ENCODE measurements around the gene OSBPL3.
A peak's percentile ranks its signal among the peaks of the same experiment; 100 is the strongest.

The OSBPL3 gene

DNA sequence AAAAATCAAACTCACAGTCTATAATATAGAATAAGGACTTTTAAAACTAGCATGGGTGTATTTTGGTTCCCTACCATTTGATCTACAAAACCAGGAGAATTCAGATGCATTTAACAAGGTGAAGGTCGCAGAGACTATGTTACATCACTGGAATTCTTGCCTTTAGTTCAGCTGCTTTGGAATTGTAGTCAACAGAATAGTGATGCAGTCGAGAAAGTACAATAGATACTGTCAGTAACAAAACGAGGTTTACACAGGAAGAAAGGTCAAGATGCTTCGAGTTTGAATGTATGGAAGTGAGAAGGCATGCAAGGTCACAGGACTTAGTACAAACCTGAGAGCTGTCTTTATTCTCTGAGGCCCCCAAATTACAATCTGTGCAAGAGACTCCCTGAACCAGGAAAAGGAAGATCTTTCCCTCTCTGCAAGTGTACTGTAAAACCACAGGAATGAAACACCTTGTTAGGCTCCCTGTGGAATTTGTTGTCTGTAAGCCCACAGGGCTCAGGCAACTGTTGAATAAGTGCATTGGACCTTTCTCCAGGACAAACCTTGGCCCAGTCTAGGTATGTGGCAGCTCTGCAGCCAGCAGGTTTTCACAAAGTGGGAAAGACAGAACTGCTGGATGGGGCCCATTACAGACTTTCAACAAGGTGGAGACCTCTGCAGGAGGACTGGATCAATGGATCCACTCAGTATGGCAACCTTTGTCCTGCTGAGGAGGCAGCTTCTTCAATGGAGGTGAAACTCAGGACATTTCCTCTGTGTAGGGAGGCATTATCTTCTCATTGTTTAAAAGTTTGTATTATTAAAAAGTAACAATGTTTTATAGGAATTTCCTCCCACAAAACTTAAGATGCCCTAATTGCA is 121.6 kb downstream of the OSBPL3 start:
- no peak for DNase-seq

DNA sequence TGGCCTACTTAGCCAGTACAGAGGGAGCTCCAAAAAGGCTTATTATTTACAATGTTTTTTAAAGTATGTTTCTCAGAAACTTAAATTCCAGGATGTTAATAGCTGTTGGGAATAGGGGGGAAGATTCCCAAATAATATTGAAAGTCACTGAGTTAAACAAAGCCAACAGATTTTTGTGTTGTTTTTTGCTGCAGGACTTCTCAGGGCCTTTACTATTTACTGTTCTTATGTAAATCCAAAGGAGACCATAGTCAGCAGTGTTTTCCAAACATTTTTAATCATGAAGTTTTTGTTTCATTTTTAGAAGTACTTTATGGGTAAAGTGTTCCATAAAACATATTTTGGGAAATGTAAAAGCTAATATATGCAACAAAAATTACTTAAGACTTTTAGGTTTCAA is 122.4 kb downstream of the OSBPL3 start:
- DNase-seq, result no peak

DNA sequence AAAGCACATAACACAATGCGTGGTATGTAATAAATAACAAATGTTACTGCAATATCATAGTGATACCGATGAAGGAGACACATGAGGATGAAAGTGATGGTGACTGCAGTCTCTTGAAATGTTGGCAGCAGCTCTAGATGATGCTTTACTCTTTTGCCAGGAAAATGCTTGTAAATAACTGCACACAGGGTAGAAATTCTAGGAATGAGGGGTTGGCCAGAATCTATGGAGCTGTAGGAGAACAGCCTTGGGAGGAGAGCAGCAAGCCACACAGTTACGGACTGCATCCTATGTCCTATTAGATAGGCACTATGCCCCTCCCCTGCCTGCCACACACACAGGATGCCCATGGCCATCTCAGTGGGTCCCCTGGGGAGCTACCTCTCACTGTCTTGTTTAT is 125.1 kb downstream of the OSBPL3 start:
- DNase-seq, result no peak

DNA sequence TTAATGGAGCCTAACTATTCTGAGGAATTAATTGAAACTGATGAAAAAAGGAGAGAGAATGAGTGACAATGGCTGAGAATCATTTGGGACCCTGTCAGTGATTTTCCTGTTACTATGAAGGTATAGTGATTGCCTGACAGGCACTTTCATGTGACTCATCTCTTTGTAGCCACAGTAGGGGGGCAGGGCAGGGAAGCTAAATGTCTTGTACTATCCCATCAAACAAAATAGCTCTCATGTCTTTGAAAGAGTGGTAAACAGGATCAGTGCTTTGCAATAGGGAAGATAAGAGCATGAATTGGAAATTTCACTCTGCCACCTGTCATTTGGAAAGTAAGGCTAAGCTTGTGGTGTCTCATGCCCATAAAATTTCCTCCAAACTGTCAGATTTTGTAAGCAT is 128.2 kb downstream of the OSBPL3 start:
- peak; percentile 29 for DNase-seq

- no peak for DNase-seq
These were observed 131.1 kb downstream of the OSBPL3 start for GRCh38 chr7:24848878-24849277.

GRCh38 chr7:24847754-24848153 is 132.2 kb downstream of the OSBPL3 start:
- no peak for DNase-seq

DNA sequence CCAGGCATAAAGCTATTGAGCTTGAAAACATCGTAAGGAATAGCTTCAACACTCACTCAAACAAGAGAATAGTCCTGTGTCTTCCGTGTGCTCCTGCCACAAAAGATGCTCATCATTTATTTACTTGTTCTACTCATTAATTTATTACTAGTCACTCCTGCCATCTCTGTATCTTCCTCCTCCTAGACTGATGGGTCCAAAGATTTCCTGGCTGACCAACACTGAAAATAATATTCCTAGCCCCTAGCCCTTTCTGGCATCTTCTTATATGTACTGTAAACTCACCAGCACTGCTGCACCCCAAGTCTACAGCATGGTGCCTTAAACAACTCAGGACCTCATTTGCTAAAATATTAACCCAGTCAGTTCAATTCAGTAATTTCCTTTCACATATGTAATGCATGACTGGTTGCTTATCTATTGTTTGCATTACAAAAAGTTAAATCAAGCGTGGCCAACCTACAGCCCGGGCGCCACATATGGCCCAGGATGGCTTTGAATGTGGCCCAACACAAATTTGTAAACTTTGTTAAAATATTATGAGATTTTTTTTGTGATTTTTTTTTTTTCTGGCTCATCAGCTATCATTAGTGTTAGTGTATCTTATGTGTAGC is 136.1 kb downstream of the OSBPL3 start:
- DNase-seq, result no peak

DNA sequence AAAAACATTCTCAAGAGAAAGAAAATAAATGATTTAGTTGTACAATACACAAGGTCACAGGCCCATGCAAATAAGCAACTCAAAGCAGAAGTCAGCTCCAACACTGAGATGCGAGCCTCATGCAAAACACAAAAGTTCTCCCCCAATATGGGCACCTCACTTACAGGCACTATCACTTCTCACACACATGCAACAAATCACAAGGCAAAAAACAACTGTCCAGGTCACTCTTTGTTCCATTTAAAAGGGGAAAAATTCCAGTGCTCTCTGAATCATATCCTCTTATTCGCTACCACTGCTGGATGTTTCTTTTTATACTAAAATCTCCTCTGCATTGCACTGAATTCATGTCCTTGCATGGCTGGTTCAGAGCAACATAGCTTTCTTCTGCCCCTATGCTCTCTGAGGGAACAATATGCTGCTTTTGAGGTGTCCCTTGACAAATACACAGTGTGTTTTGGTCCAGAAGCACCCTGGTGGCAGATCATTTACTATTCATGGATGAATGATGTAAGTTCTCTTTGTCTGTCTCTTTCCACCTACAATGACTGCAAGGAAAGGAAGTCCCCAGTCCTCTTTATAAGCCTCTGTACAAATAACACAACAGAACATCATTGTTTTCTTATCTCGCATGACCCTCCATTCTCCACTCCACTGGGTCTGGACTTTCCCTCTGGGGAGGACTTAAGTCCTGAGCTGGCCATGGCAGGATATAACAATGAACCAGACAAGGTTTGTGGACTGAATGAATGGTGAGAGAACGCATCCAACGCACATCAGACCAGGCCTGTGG is 137.3 kb downstream of the OSBPL3 start:
- DNase-seq, result no peak

DNA sequence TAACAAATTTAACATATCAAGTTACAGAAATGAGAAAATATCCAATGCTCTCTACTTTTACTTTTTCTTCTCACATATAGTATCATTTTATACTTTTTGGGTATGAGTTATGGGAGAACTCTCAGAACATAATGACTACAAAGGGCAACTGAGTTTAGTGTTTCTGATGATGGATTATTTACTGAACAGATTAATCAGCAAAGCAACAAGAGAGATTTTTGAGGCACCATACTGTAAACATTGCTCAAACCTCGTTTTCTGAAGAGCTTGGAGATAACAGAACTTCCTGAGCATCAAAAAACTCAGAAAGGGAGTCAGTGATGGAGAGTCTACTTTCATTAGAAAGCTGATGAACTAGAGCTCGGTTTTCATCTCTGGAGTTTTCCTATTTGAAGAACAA is 137.9 kb downstream of the OSBPL3 start:
- no peak for DNase-seq

DNA sequence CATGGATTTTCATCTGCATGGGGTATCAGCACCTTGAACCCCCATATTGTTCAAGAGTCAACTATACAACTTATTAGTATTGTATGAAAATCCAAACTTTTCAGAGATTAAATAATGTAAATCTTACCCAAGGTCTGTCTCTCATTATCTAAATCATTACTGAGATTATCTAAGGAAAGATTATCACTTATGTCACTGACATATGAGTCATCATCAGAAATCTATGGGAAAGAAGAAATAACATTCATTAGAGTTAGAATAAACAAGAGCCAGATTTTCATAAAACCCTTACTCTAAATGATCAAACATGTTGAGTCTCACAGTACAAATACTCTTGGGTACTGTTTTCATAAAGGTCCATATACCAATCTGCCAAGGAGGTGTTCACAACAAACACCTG is 139.4 kb downstream of the OSBPL3 start:
- no peak for DNase-seq

- no peak for DNase-seq
These were observed 143.9 kb downstream of the OSBPL3 start for GRCh38 chr7:24836084-24836483.

- no peak for DNase-seq
These were observed 144.3 kb downstream of the OSBPL3 start for GRCh38 chr7:24835643-24836042.

GRCh38 chr7:24834128-24834798 is 145.7 kb downstream of the OSBPL3 start:
- no peak for DNase-seq

DNA sequence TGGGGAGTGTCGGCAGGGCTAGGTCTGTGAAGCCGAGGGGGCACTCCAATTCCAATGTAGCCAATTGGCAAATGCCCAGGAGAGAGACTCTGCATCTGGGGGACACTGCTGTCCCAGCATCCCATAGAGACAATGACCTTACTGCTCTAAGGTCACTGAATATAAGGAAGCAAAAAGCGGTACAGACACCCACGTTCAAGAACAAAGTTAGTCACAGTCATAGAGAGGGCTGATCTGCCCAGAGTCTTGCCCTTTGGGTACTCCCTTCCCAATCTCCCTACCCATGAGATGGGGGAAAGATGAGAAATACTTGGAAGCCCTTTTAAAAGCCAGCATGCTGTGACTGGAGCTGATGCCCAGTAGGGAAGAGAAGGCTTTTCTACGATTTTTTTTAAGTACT is 146.4 kb downstream of the OSBPL3 start:
- no peak for DNase-seq

- DNase-seq, result no peak
These were observed 148.7 kb downstream of the OSBPL3 start for GRCh38 chr7:24831240-24831639.

GRCh38 chr7:24830440-24831050 is 149.4 kb downstream of the OSBPL3 start:
- no peak for DNase-seq

DNA sequence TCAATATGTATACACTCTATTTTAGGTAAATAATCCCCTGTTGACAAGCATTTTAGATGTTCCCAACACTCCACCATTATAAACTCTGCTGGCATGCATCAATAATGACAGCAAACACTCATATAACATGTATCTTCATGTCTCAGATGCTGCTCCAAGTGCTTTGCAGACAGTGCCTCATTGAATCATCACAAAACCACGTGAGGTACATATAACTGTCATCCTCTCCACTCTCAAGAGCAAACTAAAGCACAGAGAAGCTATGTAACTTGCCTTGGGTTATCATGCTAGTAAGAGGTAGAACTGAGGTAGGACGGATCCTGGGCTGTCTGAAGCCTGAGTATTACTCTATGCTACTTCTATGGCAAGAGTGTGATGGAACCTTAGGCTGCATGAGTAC is 150.2 kb downstream of the OSBPL3 start:
- DNase-seq, result no peak

DNA sequence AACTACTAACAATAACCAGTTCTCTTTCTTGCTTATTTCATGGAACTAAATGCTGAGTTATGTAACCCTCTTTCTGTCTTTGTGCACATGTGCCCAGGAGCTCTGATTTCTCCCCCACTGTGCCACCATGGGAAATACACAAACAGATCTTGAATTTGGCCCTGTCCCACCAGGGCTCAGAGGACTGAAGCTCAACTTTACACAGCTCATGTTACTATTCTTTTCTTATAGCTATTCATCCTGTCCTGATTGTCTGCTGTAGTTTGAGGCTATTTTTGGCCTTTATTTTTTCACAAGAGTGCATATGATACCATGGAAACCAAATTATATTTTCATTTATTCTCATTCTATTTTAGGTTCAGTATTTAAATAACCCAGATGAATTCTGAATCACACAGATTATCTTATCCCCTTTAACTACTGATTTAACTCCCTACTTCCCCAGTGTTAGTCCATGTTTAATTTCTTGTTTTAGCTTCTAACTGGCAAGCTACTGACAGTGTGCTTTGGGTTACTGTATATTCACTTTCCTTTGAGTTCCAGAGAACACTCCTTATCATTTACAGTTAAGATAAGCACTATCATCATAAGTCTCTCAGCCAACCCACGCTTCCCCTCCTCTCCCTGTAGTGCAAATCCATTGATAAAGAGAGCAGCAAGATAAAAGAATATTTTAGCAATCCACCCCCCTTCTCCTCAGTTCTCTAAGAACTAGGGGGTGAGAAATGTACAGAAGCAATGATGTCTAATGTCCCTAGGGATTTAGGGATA is 150.9 kb downstream of the OSBPL3 start:
- DNase-seq, result no peak

DNA sequence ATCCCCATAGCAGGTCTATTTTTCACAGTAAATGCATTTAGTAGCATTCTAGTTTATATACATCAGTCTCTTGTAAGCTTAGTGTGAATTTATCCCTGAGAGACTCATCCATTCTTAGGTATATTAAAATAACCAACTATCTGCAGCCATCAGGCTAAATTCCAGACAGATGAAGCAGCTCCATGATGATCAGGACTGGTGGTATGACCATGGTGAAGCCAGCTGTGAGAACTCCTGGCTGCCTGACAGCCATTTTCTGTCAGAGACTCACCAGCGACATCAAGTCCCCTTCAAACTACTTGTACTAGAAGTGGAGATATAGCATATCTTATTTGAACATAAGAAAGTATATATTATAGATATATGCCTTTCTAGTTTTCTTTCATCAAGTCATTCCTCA is 152.4 kb downstream of the OSBPL3 start:
- DNase-seq, result no peak

DNA sequence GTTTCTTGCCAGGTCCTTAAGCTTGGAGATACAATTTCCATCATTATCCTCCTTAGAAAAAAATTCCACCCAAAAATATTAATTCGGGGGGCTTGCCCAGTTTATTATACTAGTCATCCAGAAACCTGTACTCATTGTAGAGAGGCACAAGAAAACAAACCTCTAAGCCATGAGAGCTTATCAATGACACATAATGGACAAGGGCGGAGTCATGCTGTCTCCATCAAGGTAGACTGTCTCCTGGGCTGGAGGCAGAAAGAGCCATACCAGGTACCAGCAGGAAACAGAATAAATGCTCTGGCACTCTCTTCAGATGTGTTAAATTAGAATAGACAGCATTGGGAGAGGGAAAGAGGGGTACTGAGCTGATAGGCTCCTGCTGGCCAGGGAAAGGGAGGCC is 153.0 kb downstream of the OSBPL3 start:
- DNase-seq, result no peak

- no peak for DNase-seq
These were observed 153.3 kb downstream of the OSBPL3 start for GRCh38 chr7:24826662-24827020.

Measured in stimulated activated CD4-positive, alpha-beta T cell treated with anti-CD3 and anti-CD28 coated beads, Interleukin-4, amount 100 ng/mL, for 24 hours (primary cell).